ENCODE data around the gene OLFML2B.

Gene OLFML2B

DNA sequence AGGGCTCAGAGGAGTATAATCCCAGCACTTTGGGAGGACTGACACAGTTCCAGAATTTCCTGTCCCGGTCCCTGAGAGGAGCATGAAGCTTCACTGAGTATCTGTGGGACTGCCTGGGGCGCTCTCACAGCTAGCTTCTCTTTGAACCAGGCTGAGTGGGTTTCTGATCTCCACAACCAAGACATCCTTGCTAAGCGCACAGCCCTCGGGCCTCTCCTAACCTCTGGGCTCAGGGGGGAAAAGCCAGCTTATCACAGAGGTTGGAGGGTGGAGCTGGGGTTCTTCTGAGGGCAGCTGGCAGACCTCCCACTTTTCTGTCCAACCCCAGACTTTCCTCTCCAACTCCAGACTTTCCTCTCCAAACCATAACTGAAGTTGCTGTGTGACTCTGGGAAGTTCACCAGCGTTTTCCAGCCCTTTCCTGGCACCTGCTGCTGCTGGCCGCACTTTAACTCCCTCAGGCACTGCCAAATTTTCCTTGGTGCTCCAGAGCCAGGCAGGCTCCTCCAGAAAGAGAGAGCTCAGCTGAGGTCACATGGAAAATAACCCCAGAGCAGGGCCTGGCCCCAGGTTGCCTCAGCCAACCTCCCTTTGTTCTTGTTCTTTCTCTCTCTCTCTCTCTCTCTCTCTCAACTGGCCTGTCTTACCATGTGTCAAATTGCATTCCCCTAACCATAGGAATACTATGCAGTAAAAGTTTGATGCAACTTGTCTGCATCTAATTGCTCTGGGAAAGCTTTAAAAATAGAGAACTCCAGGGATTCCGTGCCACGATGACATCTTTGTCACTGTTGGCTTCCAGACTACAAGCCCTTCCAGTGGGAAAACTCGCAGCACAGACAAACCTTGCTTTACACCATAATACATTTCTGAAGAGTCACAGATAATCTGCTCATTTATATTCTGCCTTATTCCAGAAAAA is 49.5 kb downstream of the OLFML2B start:
- DNase-seq, result no peak

DNA sequence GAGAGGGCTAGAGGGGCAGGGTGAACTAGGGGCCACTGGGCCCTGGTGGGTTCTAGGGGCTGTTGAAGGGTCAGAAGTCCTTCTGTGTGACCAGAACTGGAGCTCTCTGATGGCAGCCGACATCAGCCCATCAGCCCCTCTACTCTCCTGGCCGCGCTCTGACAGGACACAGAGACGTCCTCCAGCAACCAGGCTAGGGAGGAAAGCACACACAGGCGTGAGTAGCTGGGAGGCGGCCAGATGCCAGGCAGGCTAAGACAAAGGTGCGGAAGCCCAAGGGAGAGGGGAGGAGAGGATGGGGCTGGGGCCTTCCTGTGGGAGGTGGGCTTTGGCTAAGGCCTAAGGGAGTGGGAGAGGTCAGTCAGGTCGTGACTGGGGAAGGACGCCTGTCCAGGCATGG is 50.8 kb downstream of the OLFML2B start:
- DNase-seq, result no peak

DNA sequence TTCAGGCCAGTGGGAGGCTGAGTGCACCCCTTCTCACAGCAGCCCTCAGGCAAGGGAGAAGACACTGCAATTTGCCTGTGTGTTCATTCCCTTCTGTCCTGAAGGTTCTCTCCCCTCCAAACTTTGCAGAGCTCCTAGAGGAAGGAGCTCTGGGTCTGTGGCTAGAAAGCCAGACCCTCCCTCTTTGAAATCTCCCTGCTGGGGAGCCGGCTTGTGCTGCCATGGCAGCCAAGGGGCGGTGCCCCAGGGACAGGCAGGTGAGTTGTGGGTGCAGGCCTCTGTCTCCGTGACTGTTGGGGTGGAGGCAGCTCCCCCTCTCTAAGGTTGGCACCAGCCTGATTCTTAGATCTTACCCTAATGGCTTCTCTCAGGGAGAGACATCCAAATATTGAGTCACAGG is 53.0 kb downstream of the OLFML2B start:
- DNase-seq, result no peak

- no peak for DNase-seq
Observed at GRCh38 chr1:161970036-161970435, 53.6 kb downstream of the OLFML2B start.

DNA sequence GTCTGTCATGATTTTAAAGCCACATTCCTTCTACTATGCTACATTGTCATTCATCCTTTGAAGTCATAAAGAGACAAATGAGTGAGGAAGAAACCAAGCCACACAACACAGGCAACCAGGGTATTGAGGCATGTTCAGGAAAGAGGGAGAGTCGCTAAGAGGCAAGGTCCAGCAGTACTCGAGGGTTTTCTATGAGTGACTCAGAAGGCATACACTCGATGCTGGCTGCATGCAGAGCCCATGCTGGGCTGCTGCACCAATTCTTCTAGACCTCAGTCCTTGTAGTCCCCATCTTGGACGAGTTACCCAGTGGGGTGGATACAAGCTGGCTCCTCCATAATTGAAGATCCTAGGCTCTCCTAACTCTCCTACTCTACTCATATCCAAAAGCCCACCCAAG is 57.6 kb downstream of the OLFML2B start:
- no peak for DNase-seq

- no peak for DNase-seq
Observed at GRCh38 chr1:161962091-161962887, 61.4 kb downstream of the OLFML2B start.

DNA sequence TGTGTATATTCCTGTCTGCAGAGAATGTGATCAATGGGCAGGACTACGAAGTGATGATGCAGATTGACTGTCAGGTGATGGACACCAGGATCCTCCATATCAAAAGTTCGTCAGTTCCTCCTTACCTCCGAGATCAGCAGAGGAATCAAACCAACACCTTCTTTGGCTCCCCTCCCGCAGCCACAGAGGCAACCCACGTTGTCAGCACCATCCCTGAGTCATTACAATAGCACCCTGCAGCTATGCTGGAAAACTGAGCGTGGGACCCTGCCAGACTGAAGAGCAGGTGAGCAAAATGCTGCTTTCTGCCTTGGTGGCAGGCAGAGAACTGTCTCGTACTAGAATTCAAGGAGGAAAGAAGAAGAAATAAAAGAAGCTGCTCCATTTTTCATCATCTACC is 65.2 kb downstream of the OLFML2B start:
- no peak for DNase-seq

- DNase-seq, result no peak
Observed at GRCh38 chr1:161956930-161957329, 66.7 kb downstream of the OLFML2B start.

DNA sequence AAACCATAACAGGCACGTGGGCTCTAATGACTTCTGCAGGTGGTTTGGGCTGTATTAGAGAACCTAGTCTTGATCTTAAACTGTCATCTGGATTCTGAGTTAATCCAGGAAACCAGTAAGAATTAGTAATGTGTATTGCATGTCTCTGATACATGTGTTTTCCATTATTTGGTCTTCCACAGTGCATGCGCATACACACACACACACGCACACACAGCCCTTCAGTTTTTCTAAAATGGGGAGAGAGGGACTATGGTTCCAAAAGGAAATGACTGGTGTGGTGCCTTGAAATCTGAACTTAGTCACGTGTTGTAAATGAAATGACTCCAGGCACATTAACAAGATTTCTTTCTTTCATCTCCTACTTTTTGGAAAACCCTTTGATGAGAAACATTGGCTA is 67.6 kb downstream of the OLFML2B start:
- DNase-seq, result no peak

DNA sequence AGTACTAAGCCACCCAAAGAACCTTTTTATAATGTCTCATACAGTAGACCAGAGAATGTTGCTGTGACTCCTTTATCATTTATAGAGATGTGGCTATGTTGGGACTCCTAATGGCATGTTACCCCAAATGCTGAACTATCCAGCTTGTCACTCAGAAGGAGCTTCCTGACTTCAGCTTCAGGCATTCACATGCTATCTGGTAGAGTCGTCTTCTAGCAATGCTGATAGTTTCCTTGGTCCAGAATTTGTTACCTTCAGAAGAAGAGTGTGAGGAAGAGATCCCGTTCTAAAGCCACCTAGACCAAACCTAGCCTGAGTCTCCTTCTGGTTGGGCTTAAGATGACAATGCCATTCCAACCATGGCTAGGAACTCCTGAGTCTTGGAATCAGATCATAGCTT is 68.1 kb downstream of the OLFML2B start:
- DNase-seq, result no peak

- DNase-seq, result no peak
Observed at GRCh38 chr1:161954466-161954865, 69.2 kb downstream of the OLFML2B start.

GRCh38 chr1:161954050-161954449 is 69.6 kb downstream of the OLFML2B start:
- no peak for DNase-seq

DNA sequence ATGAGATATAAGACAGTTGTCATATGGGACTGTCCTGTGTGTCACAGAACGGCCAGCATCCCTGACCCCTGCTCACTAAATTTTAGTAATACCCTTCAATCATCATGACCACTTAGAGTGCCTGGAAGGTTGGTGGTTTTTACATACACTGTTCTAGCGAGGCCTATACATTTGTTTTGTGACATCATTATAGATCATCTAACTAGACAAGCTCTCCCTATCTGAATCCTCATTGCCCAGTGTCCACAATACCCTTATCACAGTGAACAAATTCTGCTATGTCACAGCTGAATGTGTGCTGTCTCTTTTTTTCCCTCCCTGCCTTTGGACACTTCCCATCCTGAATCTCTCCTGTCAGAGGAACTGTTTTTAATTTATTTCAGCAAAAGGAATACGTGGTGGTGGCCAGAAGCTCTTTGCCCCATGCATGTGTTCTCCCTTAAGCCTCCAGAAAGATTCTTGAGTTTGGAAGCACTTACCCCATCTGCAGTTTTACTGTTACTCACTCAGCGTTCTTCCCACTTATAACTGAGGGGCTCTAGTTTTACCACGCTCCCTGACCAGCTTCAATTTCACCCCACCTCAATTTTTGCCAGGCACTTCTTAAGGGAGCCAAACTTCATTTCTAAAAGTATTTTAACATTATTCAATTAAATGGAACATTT is 70.3 kb downstream of the OLFML2B start:
- DNase-seq, result no peak

DNA sequence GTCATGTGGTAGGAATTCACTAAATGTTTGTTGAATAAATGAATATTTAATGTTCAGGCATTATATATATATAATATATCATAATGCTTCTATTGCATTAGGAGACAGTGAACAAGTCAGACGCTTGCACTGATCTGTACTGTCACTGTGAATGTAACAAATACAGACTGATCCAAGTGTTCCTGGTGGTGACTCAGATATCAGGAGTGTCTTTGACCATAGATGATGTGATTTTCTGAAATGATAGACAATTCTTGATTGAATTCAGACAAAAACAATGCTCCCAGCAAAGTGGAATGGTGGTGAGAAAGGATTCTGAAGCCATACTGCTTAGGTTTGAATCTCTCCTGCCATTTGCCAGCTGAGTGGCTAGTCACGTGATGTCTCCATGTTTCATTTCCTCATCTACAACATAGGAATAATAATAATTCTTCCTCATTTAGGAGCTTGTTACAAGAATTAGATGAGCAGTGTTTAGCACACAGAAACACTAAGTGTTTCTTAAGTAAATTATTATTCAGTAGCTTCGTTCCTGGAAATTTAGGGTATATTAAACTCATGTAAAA is 71.0 kb downstream of the OLFML2B start:
- no peak for DNase-seq

DNA sequence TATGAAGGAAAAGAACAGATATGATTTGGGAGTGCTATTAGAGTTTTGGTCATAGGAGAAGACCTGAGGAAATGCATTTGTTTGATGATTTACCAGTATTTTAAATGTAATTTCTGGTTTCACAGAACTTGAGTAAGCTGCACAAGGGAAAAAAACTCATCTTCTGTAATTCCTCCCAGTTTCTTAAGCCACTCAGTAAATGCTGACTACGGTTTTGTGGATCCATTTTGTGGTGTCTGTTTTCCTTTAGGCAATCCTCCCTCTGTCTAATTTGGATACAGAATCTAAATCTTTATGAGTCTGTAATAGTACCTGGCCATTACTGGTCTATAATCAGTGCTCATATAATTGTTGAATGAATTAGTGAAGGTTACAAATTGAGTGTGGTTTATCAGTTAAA is 72.0 kb downstream of the OLFML2B start:
- DNase-seq, result no peak

DNA sequence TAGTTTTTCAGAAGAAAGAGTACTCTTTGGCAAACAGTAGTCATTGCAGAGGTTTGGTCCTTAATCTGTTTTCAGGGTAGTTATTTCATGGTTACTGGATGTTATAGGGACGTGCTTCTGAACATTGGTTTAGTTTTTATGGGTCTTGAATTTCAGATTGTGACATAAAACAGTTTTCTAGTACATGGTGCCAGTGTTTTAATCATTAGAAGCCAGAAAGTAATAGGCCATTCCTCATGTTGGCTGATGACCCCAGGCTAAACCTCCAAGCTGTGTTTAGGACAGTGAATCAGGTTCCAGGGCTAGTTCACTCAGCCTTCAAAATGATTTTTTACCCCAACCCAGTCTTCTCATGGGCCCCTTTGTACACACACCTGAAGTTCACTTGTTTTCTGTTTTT is 73.3 kb downstream of the OLFML2B start:
- DNase-seq, result no peak

DNA sequence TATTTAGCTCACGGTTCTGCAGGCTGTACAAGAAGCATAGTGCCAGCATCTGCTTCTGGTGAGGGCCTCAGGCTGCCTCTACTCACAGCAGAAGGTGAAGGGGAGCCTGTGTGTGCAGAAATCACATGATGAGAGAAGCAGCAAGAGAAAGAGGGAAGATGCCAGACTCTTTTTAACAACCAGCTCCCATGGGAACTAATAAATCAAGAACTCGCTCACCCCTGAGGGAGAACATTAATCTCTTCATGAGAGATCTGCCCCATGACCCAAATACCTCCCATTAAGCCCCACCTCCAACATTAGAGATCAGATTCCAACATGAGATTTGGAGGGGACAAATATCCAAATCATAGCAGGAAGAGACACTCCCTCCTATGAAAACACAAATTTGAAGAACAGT is 74.1 kb downstream of the OLFML2B start:
- DNase-seq, result no peak

DNA sequence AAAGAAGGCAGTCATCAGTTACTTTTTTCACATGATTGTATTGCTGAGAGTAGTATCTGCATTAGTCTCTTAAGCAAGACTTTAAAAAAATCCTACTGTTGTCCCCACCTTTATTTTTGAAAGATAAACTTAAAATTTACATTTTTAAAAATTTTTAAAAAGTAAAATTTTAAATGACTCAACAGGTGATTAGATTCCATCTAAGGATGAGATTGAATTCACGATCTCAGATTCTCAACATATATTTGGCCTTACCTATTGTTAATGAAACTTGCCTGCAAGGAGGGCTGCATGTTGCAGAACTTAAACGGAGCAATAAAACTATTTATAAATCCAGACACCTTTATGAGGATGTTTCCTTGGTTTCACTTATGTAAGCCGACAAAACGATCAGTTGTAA is 75.2 kb downstream of the OLFML2B start:
- DNase-seq, result no peak

DNA sequence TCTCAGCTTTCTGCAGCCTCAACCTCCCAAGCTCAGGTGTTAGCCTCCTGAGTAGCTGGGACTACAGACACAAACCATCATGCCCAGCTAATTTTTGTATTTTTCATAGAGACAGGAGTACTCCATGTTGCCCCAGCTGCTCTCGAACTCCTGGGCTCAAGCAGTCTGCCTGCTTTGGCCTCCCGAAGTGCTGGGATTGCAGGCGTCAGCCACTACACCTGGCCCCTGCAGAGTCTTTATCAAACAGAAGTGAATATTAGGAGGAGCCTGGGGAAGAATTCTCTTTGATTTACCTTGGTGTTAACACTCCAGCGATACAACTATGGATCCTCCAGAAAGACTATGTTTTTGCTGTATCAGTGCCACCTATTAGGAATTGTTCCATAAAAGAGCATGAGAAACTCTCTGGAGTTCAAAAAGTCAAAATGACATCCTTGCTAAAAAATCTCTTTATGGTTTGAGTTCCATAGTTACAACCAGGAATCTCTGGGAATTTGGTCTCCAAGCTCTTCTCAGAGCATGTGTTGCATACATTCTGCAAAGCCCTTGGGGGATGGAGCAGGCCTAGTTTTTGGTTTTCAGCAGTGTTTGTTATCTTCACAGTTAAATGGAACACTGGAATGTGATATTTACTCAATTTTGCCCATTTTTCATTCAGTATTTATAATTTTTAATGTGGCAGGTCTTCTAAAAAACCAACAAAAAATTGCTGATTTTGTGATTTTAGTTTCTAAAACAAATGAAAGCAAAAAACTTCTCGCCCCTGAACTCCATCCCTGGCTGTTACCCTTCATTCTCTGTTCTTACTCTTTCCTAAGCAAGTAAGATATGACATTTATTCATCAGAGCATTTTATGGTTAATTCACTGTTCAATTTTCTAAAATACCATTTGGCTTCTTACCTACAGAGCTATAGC is 77.3 kb downstream of the OLFML2B start:
- DNase-seq, result no peak

GRCh38 chr1:161945306-161946060 is 78.2 kb downstream of the OLFML2B start:
- DNase-seq, result no peak

DNA sequence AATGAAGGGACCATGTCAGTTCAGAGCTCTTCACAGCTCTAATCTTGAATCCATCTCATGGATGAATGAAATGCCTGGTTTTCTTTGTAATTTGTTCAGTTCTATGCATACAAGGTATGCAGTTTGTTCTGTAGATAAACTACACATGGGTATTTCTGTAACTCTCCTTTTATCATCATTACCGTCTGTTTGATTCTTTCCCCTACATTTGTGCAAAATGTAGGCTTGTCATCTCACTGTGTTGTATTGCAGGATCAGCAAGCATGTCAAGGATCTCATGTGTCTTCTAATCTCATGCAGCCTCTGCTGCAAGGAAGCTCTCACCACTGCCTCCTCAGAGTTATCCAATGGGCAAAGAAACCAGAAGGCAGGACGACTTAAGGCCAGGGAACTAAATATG is 79.3 kb downstream of the OLFML2B start:
- DNase-seq, result no peak
